NCI-H524 treated with DMSO at 0.1 percent for 48 hours (cell line): ENCODE results near the gene HDGFL2.

Experiments
- DNase-seq: peaks from one replicate; lab custom pipeline; 2025; lab: John Stamatoyannopoulos, UW

The HDGFL2 gene

DNA sequence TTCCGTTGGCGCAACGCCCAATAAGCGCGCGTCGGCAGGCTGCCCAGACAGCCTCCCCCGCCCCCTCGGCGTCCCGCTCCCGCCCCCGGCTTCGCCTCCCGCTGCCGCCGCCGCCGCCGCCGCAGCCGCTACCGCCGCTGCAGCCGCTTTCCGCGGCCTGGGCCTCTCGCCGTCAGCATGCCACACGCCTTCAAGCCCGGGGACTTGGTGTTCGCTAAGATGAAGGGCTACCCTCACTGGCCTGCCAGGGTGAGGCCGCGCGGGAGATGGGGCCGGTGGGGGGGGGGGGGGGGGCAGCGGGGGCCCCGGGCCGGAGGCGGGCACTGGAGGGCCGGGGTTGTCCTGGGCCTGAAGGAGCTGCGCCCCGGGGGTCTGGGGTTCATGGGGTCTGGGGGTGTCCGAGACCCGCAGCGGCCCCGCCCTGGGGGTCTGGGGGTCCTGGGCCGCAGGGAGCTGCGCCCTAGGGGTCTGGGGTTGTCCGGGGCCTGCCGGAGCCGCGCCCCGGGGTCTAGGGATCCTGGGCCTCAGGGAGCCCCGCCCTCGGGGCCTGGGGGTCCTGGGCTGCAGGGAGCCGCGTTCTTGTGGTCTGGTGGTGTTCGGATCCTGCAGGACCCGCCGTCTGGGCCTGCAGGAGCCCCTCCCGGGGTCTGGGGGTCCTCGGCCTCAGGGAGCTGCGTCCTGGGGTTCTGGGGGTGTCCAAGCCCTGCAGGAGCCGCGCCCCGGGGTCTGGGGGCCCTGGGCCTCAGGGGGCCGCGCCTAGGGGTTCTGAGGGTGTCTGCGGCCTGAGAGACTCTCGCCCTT lies at the start of gene HDGFL2:
Gene HDGFL2, plus strand, starts transcription at position 124 of the 801 bp plus-strand sequence. Its CDS starts 54 bp downstream, at position 178.
- no peak for DNase-seq

DNA sequence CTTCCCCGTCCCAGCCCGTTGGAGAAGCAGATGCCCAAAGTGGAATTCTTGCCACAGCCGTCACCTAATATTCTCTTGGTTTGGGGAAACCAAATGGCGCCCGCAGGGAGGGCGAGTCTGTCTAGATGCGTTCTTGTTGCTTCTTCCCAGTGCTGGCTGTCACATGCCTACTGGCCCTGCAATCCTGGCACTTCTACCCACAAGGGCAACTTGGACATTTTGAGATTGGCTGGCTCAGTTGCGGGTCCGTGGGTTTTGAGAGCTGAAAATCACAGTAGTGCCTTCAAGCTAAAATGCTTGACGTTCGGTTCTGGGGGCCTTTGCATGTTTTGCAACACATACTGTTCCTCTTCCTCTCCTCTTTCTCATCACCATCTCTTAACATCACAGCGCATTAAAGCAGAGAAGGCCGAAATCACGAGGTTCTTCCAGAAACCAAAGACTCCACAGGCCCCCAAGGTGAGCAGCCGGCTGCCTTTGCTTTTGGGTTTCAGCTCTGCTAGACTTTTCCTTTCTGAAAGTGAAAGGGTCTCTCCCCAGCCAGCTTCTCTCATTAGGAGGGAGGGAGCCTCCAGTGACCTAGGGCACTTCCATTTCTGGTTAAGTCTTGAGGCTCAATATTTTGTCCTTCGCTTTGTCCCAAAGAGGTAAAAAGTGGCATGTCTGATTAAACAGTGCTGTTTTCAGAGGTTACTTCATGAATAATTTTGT lies 48.5 kb upstream of the HDGFL2 start:
- no peak for DNase-seq

DNA sequence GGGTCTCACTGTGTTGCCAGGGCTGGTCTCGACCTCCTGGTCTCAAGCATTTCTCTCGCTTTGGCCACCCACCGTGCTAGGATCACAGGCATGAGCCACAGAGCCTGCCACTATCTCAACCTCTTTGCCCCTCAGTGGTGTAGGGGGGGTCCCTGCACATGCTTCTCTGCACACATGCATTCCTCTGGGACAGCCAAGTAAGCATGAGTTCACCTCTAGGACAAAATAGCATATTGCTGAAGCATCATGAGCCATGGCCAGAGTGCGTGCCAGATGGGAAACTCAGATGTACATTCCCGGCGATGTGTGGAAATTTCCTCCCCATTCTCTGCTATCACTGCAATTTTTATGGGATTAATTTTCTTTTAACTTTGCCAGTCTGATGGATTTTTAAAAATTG lies 46.6 kb upstream of the HDGFL2 start:
- DNase-seq: no peak

DNA sequence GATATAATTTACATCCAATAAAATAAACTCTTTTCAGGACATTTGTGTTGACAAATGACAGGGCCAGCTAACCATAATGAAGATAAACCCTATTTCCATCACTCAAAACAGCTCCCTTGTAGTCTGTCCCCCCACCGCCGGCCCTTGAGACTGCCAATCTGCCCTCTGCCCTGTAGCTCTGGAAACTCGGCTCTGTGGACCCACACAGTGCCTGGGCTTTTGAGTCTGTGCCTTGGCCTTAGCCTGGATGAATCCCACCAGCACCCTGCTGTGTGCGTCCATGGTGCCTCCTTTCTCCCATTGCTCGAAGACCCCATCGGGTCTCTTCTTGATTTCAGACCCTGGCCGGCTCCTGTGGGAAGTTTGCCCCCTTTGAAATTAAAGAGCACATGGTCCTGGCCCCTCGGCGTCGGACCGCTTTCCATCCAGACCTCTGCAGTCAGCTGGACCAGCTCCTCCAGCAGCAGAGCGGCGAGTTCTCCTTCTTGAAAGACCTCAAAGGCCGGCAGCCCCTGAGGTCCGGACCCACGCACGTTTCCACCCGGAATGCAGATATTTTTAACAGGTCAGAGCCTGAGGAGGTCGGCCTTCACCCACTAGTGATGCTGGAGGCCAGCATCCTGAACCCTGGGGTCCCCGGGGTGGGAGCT lies 43.6 kb upstream of the HDGFL2 start:
- no peak for DNase-seq

DNA sequence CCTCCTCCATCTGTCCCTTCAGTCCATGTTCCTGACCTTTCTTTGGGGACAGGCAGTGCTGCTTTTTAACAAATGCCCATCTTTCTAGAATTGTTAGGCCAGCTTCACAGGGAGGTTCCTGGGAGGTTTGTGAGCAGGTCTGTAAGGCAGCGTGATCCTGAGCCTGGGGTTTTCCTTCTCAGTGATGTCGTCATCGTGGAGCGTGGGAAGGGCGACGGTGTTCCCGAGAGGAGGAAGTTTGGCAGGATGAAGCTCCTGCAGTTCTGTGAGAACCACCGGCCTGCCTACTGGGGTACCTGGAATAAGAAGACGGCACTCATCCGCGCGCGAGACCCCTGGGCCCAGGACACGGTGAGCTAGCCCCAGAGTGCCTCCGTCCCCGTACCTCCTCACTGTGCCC lies 42.8 kb upstream of the HDGFL2 start:
- DNase-seq: no peak

DNA sequence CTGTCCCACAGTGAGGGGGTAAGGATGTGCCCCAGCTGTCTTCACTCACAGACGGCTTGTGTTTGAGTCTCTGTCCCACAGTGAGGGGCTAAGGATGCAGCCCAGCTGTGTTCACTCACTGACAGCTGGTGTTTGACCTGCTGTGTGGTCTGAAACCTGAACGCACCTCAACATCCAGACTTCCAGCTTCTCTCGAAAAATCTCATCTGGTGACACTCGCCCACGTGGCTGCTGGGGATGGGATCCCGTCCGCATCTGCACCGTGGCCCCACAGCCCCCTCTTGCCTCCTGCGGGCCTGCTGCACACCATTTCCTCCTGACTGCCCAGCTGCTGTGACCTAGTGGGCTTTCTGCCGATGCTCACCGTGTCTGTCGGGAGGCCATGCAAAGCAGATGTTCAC lies 42.3 kb upstream of the HDGFL2 start:
- DNase-seq: no peak

DNA sequence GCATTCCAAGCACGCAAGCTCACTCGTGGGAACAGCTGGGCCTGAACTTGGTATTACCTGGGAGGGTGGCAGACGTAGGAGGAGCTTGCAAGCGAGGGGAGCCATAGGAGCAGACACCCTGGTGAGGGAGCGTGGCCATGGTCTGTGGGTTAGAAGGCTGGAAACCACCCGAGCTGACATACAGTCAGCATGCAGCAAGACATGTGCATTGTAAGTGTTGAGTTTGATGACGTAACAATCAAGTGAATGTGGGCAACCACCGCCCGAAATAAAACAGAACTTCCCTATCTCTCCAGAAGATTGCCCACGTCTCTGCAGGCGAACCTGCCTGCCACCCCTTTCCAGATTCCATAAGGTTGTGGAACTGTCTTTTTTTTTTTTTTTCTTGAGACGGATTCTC lies 41.3 kb upstream of the HDGFL2 start:
- no peak for DNase-seq

DNA sequence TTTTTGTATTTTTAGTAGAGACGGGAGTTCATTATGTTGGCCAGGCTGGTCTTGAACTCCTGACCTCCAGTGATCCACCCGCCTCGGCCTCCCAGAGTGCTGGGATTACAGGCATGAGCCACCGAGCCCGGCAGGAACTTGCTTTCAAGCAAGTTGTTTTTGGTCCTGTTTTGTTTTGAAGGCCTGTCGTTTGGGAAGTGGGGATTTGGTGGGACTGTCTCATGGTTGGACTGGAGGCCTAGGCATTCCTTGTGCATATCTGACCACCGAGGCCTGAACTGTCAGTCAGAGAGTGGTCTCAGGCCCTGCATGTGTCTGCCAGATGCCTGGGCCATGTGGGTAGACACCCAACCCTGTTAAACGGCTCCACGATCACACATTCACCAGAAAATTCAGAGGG lies 40.8 kb upstream of the HDGFL2 start:
- DNase-seq: no peak

DNA sequence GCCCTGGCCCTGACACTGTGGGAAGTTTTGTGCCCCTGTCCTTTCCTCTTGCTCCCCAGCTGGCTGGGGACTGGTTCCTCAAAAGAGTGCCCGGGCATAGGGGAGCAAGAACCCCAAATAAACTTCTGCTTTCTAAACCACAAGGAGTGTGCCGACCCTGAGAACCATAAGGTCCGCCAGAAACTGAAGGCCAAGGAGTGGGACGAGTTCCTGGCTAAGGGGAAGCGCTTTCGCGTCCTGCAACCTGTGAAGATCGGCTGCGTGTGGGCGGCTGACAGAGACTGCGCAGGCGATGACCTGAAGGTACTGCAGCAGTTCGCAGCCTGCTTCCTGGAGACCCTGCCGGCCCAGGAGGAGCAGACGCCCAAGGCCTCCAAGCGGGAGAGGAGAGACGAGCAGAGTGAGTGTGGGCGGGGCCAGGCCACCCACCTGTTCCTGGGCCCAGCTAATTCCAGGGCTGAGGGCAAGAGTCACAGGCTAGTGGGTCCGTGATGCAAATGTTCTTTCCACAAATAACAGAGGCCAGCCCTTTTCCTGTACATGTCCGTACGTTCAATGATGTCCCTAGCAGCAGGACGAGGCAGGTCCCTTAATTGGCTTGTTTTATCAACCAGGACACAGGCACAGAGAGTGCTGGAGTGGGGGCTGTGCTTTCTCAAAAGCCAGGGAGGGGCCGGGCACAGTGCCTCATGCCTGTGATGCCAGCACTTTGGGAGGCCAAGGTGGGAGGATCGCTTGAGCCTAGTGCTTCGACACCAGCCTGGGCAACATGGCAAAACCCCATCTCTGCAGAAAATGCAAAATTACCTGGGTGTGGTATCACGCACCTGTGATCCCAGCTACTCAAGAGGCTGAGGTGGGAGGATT lies 40.1 kb upstream of the HDGFL2 start:
- no peak for DNase-seq

DNA sequence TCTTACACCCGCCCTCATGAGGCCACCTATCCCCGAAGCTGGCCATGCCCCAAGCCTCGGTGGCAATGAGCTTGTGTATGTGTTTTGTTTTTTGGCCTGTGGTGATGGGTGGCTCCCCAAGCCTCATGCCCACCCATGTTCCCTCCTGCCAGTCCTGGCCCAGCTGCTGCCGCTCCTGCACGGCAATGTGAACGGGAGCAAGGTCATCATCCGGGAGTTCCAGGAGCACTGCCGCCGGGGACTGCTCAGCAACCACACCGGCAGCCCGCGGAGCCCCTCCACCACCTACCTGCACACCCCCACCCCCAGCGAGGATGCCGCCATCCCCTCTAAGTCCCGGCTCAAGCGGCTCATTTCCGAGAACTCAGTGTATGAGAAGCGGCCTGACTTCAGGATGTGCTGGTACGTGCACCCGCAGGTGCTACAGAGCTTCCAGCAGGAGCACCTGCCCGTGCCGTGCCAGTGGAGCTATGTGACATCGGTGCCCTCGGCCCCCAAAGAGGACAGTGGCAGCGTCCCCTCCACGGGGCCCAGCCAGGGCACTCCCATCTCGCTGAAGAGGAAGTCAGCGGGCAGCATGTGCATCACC lies 39.1 kb upstream of the HDGFL2 start:
- DNase-seq: no peak

DNA sequence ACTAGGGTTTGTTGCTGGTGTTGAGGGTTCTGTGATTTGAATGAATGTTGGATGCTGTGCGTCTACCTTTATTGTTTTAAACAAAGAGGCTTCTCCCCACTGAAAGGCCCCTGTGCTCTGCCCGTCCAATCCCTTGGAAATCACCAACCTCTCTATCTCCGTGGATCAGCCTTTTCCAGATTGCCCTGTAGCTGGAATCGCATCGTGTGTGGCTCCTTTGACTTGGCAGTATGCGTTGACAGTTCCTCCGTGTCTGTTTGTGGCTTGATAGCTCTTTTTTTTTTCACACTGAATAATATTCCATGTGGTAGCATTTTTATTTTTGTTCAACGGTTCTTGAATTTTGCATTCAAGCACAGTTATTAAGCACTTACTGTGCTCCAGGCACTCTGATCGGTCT lies 37.7 kb upstream of the HDGFL2 start:
- no peak for DNase-seq

DNA sequence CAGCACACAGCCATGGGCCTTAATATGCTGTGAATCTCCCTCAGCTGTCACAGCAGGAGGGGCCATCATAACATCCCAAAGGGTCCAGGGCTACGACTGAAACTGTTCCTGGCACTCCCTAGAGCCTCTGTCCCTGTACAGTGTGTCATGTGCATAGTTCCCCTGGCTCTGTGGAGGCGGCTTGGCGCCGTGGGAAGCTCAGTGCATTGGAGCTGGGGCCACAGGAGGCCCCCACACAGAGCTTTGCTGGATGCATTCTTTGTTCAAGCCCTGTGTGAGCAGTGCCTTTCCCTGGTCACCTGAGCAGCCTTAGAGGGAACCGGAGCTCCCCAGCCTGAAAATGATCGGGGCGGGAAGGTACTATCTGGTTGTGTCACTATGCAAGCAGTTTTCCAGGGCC lies 35.9 kb upstream of the HDGFL2 start:
- no peak for DNase-seq

DNA sequence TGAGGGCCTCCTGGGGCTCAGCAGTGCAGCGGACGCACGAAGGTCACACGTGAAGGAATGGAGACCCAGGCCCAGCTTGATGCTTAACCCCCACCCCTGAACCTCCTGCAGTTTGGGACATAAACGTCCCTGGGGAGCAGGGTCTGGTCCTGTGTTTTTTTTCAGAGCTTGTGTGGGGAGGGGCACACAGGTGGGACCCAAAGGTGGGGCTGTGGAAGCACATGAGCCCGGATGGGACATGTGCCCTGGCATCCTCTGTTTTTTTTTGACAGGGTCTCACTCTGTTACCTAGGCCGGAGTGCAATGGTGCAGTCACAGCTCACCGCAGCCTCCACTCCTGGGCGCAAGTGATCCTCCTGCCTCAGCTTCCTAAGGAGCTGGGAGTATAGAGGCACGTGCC lies 35.0 kb upstream of the HDGFL2 start:
- DNase-seq: no peak

DNA sequence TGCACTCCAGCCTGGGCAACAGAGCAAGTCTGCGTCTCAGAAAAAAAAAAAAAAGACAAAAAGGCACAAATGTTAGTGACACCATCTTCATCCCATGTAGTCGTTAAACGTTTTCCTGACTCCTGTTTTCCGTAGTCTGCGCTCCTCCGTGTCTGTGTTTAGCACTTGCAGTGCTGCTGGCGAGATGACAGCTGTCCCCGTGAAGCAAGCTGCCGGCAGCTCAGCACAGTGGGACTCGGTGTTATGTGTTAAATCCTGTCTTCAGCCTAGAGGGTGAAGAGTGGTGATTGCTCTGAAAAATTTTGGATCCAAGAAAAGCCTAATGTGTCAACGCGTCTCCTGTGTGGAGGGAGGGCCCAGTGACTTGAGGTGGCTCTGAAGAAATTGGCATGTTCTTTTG lies 32.9 kb upstream of the HDGFL2 start:
- no peak for DNase-seq

DNA sequence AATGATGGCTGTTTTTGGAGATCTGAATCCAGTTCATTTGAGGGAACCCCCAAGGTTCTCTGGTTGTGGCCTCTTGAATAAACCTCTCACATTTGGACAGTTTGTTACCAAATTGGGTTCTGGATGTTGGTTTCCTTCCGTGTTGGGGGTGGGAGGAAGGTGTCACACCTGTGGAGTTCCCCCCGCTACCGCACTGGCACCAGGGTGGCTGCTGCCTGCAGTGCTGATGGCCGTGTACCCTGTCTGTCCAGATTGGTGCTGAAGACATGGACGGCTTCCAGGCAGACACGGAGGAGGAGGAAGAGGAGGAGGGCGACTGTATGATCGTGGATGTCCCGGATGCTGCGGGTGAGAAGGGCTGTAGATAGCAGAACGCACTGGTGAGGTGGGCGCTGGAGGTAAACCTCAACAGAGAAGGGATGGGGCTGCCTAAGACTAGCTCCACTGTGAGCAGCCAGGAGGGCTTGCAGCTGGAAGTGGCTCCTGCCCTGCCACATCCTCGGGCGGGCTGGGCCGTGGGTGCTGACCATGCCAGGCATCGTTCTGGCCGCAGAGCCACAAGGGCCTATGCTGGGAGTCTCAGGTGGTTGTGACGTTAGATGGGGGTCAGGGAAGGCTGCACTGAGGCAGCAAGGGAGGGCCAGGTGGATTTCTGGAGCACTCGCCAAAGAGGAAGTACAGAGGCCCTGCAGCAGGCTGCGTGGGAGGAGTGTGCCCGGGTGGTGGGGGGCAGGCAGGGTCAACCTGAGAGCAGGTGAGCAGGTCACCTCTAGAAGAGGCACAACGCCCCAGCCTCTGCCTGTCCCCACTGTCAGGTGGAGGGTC lies 29.9 kb upstream of the HDGFL2 start:
- DNase-seq: no peak

DNA sequence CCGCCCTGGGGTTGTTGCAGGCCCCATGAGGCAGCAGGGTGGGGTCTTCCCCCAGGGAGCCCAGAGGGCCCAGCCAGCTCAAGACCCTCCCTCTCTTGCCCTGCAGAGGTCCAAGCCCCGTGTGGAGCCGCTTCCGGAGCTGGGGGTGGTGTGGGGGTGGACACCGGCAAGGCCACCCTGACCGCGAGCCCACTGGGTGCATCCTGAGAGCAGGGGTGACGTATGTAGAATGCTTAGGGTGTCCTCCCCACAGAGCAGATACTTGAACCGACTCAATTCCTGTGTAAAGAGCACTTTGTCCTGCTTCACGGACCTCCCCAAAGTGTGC lies 29.3 kb upstream of the HDGFL2 start:
- no peak for DNase-seq

DNA sequence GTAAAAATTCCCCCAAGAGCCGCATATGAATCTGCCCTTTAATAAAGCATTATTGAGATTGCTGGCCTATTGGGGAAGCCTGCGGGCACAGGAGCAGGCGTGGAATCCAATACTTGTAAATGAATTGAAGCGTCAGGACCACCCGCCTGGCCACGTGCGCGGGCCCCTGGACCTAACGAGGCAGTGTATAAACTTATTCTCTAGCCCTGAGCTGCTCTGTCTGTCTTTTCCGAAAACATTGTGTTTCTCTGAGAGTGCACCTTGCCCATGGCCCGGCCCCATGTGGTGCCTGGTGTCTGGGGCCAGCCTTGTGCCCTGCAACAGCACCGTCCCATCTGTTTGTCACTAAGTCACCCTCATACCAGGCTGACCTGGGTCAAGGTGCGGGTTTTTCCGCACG lies 28.9 kb upstream of the HDGFL2 start:
- DNase-seq: no peak

DNA sequence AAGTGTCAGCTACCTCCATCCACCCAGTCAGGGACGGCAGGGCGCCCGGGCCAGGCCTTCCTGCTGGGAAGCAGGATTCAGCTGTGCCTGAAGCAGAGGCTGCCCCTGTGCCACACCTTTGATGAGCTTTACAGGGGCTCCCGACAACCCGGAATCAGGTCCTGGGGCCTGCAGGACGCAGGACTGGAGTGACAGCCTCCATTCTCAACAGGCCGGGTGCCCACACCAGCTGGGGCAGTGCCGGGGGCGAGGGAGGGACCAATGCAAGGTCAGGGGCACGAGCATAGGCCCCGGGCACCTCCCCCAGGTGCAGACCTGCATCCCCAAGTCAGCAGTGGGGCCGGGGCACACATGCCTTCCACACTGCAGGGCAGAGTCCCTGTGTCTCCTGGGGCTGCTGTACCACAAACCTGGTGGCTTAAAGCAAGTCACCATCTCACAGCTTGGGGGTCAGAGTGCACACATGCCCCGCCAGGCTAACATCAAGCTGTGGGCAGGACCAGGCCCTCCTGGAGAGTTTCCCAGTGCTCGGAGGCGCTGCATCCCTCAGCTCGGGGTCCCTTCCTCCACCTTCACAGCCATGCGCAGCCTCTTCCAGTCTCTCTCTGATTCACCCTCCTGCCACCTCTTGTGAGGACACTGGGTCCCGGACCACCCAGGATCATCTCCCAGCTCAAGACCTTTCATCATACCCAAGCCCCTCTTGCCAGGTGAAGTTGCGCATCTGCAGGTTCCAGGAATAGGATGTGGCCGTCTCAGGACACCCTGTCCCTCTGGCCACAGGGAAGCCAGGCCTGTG lies 27.9 kb upstream of the HDGFL2 start:
- DNase-seq: no peak

DNA sequence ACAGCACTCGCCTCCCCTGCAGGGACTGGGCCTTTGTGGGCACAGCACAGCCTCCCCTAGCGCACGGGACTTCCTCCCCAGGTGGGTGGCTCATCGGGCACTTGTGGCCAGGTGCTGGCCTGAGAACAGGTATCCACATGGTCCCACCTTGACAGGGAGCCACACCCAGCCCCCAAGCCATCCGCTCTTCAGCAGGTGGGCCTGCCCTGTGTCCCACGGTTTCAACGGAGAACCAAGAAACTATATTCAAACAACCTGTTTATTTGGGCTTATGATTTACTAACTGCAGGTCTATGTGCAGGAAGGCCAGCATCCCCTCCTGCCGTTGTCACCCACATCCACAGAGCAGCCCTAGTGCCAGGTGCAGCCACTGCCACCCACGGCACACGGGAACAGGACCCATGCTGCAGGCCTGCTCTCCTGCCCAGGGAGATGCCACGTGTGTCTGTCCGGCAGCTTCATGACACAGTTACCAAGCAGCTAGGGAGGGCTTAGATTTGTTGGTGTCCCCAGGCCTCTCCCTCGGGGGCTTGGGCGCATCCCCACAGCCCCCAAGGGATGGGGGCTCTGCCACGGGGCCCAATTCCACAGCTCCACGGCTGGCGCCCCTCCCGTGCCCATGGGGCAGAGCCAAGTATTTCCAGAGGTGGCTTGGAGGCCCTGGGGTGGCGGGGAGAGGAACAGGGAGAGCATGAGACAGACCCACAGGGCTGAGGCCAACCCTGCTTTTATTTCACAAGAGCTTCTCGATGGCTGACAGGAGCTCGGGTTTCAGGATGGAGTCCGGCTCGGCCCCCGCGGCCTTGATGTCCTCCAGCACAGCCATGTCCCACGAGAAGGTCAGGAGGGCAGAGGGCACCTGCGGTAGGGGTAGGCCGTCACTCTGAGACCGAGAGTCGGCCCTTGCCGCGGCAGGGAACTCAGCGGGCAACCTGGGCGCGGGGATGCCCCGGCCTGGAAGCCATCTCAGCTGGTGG lies 27.0 kb upstream of the HDGFL2 start:
- no peak for DNase-seq
